ENCODE data around the gene MTF2. TPM values are rescaled to one million over a fixed set of nuclear protein-coding genes. Genes with fewer than 3 reads are reported as not detected.

The MTF2 gene
- total RNA-seq, 1 experiment from 2014 or later: 110 TPM

DNA sequence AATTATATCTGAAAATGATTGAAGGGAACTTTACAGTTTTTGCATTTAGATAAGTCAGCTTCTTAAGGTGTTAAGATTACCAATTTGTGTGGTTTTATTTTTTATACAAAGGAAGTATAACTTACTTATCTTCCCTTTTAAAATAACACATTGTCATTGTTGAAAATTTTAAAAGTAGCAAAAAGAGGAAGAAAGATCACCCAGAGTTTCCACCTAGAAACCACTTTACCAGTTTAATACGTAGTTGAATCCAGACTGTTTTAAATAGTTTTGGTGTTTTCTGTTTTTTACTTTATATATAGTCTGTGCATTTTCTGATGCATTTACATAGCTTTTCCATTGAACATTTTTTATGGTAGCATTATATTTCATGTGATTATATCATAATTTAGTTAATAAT is 107.6 kb downstream of the MTF2 start:
- H3K56ac ChIP-seq (ENCODE audit: insufficient read length, low read depth, low read length): no peak overlapping the region
- H2AFZ ChIP-seq (ENCODE audit: low read length): no peak overlapping the region
- H2BK15ac ChIP-seq (ENCODE audit: low read depth, low read length): no peak overlapping the region
- H3K4me2 ChIP-seq (ENCODE audit: insufficient read depth, insufficient read length, low read length): no peak overlapping the region
- H4K8ac ChIP-seq (replicated peaks; ENCODE audit: insufficient read length, low read depth, low read length): no peak overlapping the region
- no peaks in the 10 kb centered on the region for H3K79me1 ChIP-seq (ENCODE audit: insufficient read depth, low read depth, low read length, poor library complexity, severe bottlenecking)
- H2BK20ac ChIP-seq (ENCODE audit: low read depth, low read length, poor library complexity, severe bottlenecking): no peak overlapping the region
- H3K27me3 ChIP-seq (ENCODE audit: insufficient read depth, low read length): no peaks in the 10 kb centered on the region
- no peaks in the 10 kb centered on the region for H3K4me1 ChIP-seq (ENCODE audit: insufficient read depth, low read length)
- no peak for DNase-seq
- no peak overlapping the region for H3T11ph ChIP-seq (ENCODE audit: low read length)
- H4K5ac ChIP-seq (ENCODE audit: insufficient read length, low read depth, low read length): no peak overlapping the region
- no peaks in the 10 kb centered on the region for H3K9me3 Mint-ChIP-seq
- no CpG with 5 or more reads among the region's 1 CpG for WGBS (ENCODE audit: extremely low coverage, insufficient read length, low lambda C conversion rate)
- no peak overlapping the region for H3K23ac ChIP-seq (ENCODE audit: insufficient read length, low read depth, low read length)
- H2AK5ac ChIP-seq (ENCODE audit: insufficient read length, low read length): no peak overlapping the region
- H3K27me3 Mint-ChIP-seq (ENCODE audit: low read depth): no peaks in the 10 kb centered on the region
- no peak overlapping the region for H2BK12ac ChIP-seq (ENCODE audit: insufficient read length, low read depth, low read length)
- no peak overlapping the region for H2BK5ac ChIP-seq (ENCODE audit: insufficient read length, low read length)
- H3K14ac ChIP-seq (ENCODE audit: insufficient read depth, low read length): no peak overlapping the region
- H3K79me2 ChIP-seq (ENCODE audit: insufficient read depth, low read length): no peaks in the 10 kb centered on the region
- no peak overlapping the region for H3K27ac ChIP-seq (ENCODE audit: insufficient read length, low read depth, low read length)
- H3K27ac Mint-ChIP-seq: no peak overlapping the region
- no peak overlapping the region for H3K18ac ChIP-seq (ENCODE audit: insufficient read length, low read depth, low read length)
- no peak overlapping the region for H3K4ac ChIP-seq (ENCODE audit: low read depth, low read length)
- H4K20me1 ChIP-seq (ENCODE audit: control insufficient read depth, insufficient read depth, insufficient read length): no peaks in the 10 kb centered on the region
- H3K9ac ChIP-seq (ENCODE audit: extremely low read depth, insufficient read length, low read length): no peak overlapping the region
- no peak for TF ChIP-seq CTCF (conservative IDR thresholded peaks at IDR 0.05)
- no peak overlapping the region for H2BK120ac ChIP-seq (ENCODE audit: low read depth, low read length, poor library complexity, severe bottlenecking)
- H3K23me2 ChIP-seq (ENCODE audit: insufficient read length, low read depth, low read length, poor library complexity, severe bottlenecking): no peaks in the 10 kb centered on the region
- H3K36me3 Mint-ChIP-seq (ENCODE audit: insufficient read depth in 1 of 3, low read depth in 3 of 3): peaks cover 3 to 29% (median 17%) of the 10 kb centered on the region in 3 experiments; a peak in 5 of 7 replicates
- H3K4me3 Mint-ChIP-seq: no peak overlapping the region
- H4K91ac ChIP-seq (ENCODE audit: insufficient read length, low read depth, low read length): no peak overlapping the region
- H3K4me1 Mint-ChIP-seq: peaks cover 15% of the 10 kb centered on the region in 2 experiments
- no peaks in the 10 kb centered on the region for H3K9me3 ChIP-seq (ENCODE audit: control insufficient read depth, low read depth, low read length)

Other genes starting within 250 kb of the MTF2 start
- gene RPL5, start 247.2 kb upstream of the MTF2 start, total RNA-seq (2021): 1,586 and 1,608 TPM in 2 replicates
- 3.3 and 3.8 TPM in 2 replicates for gene DIPK1A, start 117.8 kb upstream of the MTF2 start, total RNA-seq (2021)
- gene TMED5, start 101.1 kb downstream of the MTF2 start, total RNA-seq (2021): 32.9 and 35.0 TPM in 2 replicates
- gene CCDC18, start 101.4 kb downstream of the MTF2 start, total RNA-seq (2021): 17.3 and 19.5 TPM in 2 replicates